BJ (cell line): ENCODE measurements around the gene RXFP3. TPM values are rescaled to one million over a fixed set of nuclear protein-coding genes. Genes with fewer than 3 reads are reported as not detected.

Experiments
- CTCF ChIA-PET: fragments of 350-600 bp; formaldehyde crosslinking; extraction: SDS; loops from one replicate; lab custom pipeline; 2021; ENCODE audit warnings: antibody characterized with exemption, inconsistent platforms; lab: Yijun Ruan, JAX
- POLR2A ChIA-PET: fragments of 300-600 bp; sonication (Branson Sonifier 250); formaldehyde crosslinking; extraction: SDS; loops from one replicate; lab custom pipeline; 2021; ENCODE audit warnings: antibody characterized with exemption; lab: Charles Lee
- DNase-seq: peaks from one replicate; pipeline ENCODE4 v3.0.0-alpha.2; 2011; ENCODE audit warnings: low read depth
- H3K27me3 ChIP-seq: 2 replicates; pipeline ENCODE4 v1.6.0; 2011; ENCODE audit warnings: low read length; ENCODE audit not compliant: control insufficient read depth, insufficient read depth
- H3K36me3 ChIP-seq: 2 replicates; pipeline ENCODE4 v1.5.1; 2011; ENCODE audit warnings: low read length; ENCODE audit not compliant: control insufficient read depth, insufficient read depth
- H3K4me3 ChIP-seq: 2 replicates; pipeline ENCODE4 v1.5.1; 2011; ENCODE audit warnings: low read depth, mild to moderate bottlenecking, control low read depth, low read length
- CTCF ChIP-seq: IDR thresholded peaks from 2 replicates; pipeline ENCODE4 v1.5.1; 2011; ENCODE audit warnings: low read depth, mild to moderate bottlenecking, control low read depth, inconsistent platforms, low read length, moderate library complexity; ENCODE audit not compliant: insufficient read depth
- polyA plus RNA-seq: library from polyadenylated mRNA; depleted of rRNA; stranded (reverse); fragments of >200 nt; gene quantifications from 2 replicates; pipeline ENCODE4 v1.2.3, GENCODE V29; 2011

RXFP3 gene
- polyA plus RNA-seq, 1 experiment, result not detected

GRCh38 chr5:33934176-33934575, 2.0 kb upstream of the RXFP3 start:
- ChIA-PET POLR2A (no interaction called here), CTCF (interaction anchor here (0.7 to 4.4 kb wide), 25 partner anchors 10 to 510 kb away, joined by 3 to 35 read pairs (median 3); partner anchors contain the start of genes ADAMTS12 and TARS1)
- H3K4me3 ChIP-seq, result no peak overlapping the region
- peaks cover 21% of the 10 kb centered on the region for H3K27me3 ChIP-seq
- no peaks in the 10 kb centered on the region for H3K36me3 ChIP-seq
- TF ChIP-seq CTCF, result no peak
- no peak for DNase-seq

- no peak for DNase-seq
- Histone ChIP-seq H3K4me3 (peak overlapping the region; percentile 36), H3K36me3 (no peaks in the 10 kb centered on the region), H3K27me3 (peaks cover 33% of the 10 kb centered on the region)
- no peak for TF ChIP-seq CTCF
- ChIA-PET CTCF (interaction anchor here (0.9 to 4.4 kb wide), 13 partner anchors 10 to 502 kb away, joined by 3 to 35 read pairs (median 4); partner anchors contain the start of gene TARS1), POLR2A (no interaction called here)
Observed at GRCh38 chr5:33936004-33936380, 194 bp upstream of the RXFP3 start.

- H3K4me3 ChIP-seq, result no peak overlapping the region
- no peak for DNase-seq
- ChIA-PET POLR2A (no interaction called here), CTCF (interaction anchor here (0.8 to 4.4 kb wide), 6 partner anchors 11 to 497 kb away, joined by 3 to 33 read pairs (median 12); partner anchors contain the start of gene TARS1)
- TF ChIP-seq CTCF, result no peak
- peaks cover 41% of the 10 kb centered on the region for H3K27me3 ChIP-seq
- H3K36me3 ChIP-seq, result no peaks in the 10 kb centered on the region
Observed at GRCh38 chr5:33937017-33937706, 976 bp downstream of the RXFP3 start.

- POLR2A ChIA-PET, result no interaction called here
- DNase-seq, result no peak
- no peak for TF ChIP-seq CTCF
- no peaks in the 10 kb centered on the region for H3K36me3 ChIP-seq
- CTCF ChIA-PET, result interaction anchor here (3.0 kb wide), 1 partner anchor 32 kb away, joined by 15 read pairs; no protein-coding TSS in a partner anchor
- H3K27me3 ChIP-seq, result peaks cover 44% of the 10 kb centered on the region
- no peak overlapping the region for H3K4me3 ChIP-seq
Observed at GRCh38 chr5:33937707-33938506, 1.7 kb downstream of the RXFP3 start.

DNA sequence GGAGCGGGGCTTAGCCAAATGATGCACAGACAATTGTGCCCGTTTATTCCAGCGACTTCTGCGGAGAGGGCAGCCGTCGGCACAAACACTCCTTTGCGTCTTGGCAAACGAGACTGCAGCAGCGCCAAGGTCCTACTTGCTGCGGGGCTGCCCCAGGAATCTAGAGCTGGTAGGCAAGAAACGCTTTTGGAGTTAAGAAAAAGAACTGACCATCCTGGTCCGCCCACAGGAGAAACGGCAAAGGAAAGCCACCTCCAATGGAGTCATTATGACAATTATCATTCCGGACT, 2.3 kb downstream of the RXFP3 start:
- Histone ChIP-seq H3K27me3 (peaks cover 44% of the 10 kb centered on the region), H3K36me3 (no peaks in the 10 kb centered on the region), H3K4me3 (no peak overlapping the region)
- TF ChIP-seq CTCF, result no peak
- ChIA-PET CTCF (interaction anchor here (3.0 kb wide), 1 partner anchor 31 kb away, joined by 15 read pairs; no protein-coding TSS in a partner anchor), POLR2A (no interaction called here)
- DNase-seq, result no peak
